Measurements from ENCODE around the gene LARGE1.
A peak's percentile ranks its signal among the peaks of the same experiment; 100 is the strongest.

Gene LARGE1

GRCh38 chr22:33524511-33525260 is 395.6 kb downstream of the LARGE1 start:
- peak; percentile 53 for DNase-seq (ENCODE audit: low spot score)

GRCh38 chr22:33521879-33522665 is 398.2 kb downstream of the LARGE1 start:
- DNase-seq (ENCODE audit: low spot score): no peak

GRCh38 chr22:33520904-33521780 is 399.1 kb downstream of the LARGE1 start:
- no peak for DNase-seq (ENCODE audit: low spot score)

GRCh38 chr22:33519974-33520903 is 400.0 kb downstream of the LARGE1 start:
- DNase-seq (ENCODE audit: low spot score): no peak

- DNase-seq (ENCODE audit: low spot score): peak; percentile 64
These were observed 401.0 kb downstream of the LARGE1 start for GRCh38 chr22:33519071-33519973.

GRCh38 chr22:33518405-33518804 is 401.9 kb downstream of the LARGE1 start:
- no peak for DNase-seq (ENCODE audit: low spot score)

GRCh38 chr22:33515795-33516194 is 404.5 kb downstream of the LARGE1 start:
- peak; percentile 25 for DNase-seq (ENCODE audit: low spot score)

- no peak for DNase-seq (ENCODE audit: low spot score)
These were observed 406.6 kb downstream of the LARGE1 start for GRCh38 chr22:33513388-33514338.

GRCh38 chr22:33512908-33513307 is 407.4 kb downstream of the LARGE1 start:
- DNase-seq (ENCODE audit: low spot score): no peak

GRCh38 chr22:33510429-33510904 is 409.8 kb downstream of the LARGE1 start:
- no peak for DNase-seq (ENCODE audit: low spot score)

- no peak for DNase-seq (ENCODE audit: low spot score)
These were observed 415.2 kb downstream of the LARGE1 start for GRCh38 chr22:33504941-33505625.

- no peak for DNase-seq (ENCODE audit: low spot score)
These were observed 424.2 kb downstream of the LARGE1 start for GRCh38 chr22:33496112-33496511.

- DNase-seq (ENCODE audit: low spot score): no peak
These were observed 426.6 kb downstream of the LARGE1 start for GRCh38 chr22:33493476-33494205.

- no peak for DNase-seq (ENCODE audit: low spot score)
These were observed 428.0 kb downstream of the LARGE1 start for GRCh38 chr22:33492210-33492651.

- DNase-seq (ENCODE audit: low spot score): no peak
These were observed 433.1 kb downstream of the LARGE1 start for GRCh38 chr22:33487041-33487716.

GRCh38 chr22:33481550-33481949 is 438.7 kb downstream of the LARGE1 start:
- DNase-seq (ENCODE audit: low spot score): no peak
